ENCODE measurements around the gene SAXO2. TPM values are rescaled to one million over a fixed set of nuclear protein-coding genes. Genes with fewer than 3 reads are reported as not detected.

SAXO2 gene
- total and polyA plus RNA-seq, 2 of the 8 experiments (the other 6 are each of a cell fraction or from before 2014, with no cell fraction given): 3.1 TPM

DNA sequence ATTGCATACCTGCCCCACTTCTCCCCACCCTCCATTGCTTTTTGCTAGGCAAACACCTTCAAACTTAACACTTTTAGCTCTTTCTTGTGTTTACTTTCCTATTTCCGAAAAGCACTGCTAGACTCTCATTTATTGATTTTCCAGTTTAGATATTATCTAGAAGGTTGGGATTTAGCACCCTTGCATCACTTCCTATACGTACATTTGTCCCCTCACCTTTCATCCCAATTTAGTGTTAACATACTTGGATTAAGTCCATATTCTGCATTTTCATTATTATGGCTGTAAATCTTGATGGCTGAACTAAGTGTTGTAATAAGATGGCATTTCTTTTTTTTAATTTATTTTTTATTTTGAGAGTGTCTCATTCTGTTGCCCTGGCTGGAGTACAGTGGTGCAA is 47.2 kb downstream of the SAXO2 start:
- Histone ChIP-seq H2BK15ac (ENCODE audit: low read length) (no peak overlapping the region), H3K27me3 (replicated peaks in 1 of 4; ENCODE audit: control insufficient read depth in 3 of 4, extremely low read depth in 1 of 4, insufficient read depth in 3 of 4, low read length in 3 of 4) (no peaks in the 10 kb centered on the region; a peak in 1 of 7 replicates), H3K9ac (replicated peaks in 1 of 4; ENCODE audit: extremely low read depth in 1 of 4, low read depth in 3 of 4, low read length in 3 of 4) (no peak overlapping the region), H3K4me3 (ENCODE audit: extremely low read depth in 1 of 4, insufficient read depth in 2 of 4, low read depth in 3 of 4, low read length in 4 of 4) (no peak overlapping the region), H4K20me1 (replicated peaks in 1 of 2; ENCODE audit: control insufficient read depth in 1 of 2, insufficient read depth in 2 of 2, low read length in 2 of 2) (no peaks in the 10 kb centered on the region), H4K5ac (ENCODE audit: insufficient read length, low read depth, low read length) (no peak overlapping the region), H4K8ac (ENCODE audit: extremely low read depth, insufficient read depth, low read length) (no peak overlapping the region), H2BK12ac (ENCODE audit: low read depth, low read length) (no peak overlapping the region), H3K56ac (replicated peaks; ENCODE audit: insufficient read length, low read depth, low read length) (no peak overlapping the region), H3K4me1 (replicated peaks in 1 of 4; ENCODE audit: control insufficient read depth in 3 of 4, insufficient read depth in 4 of 4, low read length in 3 of 4) (no peaks in the 10 kb centered on the region), H3K9me3 (ENCODE audit: insufficient read depth in 2 of 2, low read depth in 1 of 2, low read length in 1 of 2) (no peaks in the 10 kb centered on the region), H2BK5ac (ENCODE audit: low read depth, low read length) (no peak overlapping the region), H3K4ac (replicated peaks; ENCODE audit: insufficient read length, low read depth, low read length) (no peak overlapping the region), H2BK120ac (replicated peaks; ENCODE audit: low read depth, low read length) (no peak overlapping the region), H2AK5ac (ENCODE audit: low read depth, low read length) (no peak overlapping the region), H3K23ac (ENCODE audit: insufficient read length) (no peak overlapping the region), H3K23me2 (ENCODE audit: low read depth, low read length) (no peaks in the 10 kb centered on the region; the same call in 1 of the 2 replicates), H3K36me3 (ENCODE audit: control insufficient read depth in 2 of 4, insufficient read depth in 4 of 4, low read length in 3 of 4) (no peaks in the 10 kb centered on the region), H3K4me2 (ENCODE audit: insufficient read depth in 1 of 2, low read depth in 2 of 2, low read length in 2 of 2) (no peak overlapping the region), H4K91ac (replicated peaks; ENCODE audit: insufficient read length, low read length) (no peak overlapping the region), H3K18ac (ENCODE audit: extremely low read depth, low read length) (no peak overlapping the region), H2BK20ac (ENCODE audit: low read length) (no peak overlapping the region), H3K27ac (ENCODE audit: low read depth, low read length) (no peak overlapping the region), H3K14ac (ENCODE audit: insufficient read length) (no peak overlapping the region), H3K79me2 (ENCODE audit: control insufficient read depth in 1 of 2, insufficient read depth in 2 of 2, low read length in 2 of 2) (no peaks in the 10 kb centered on the region), H2AFZ (ENCODE audit: low read length) (no peak overlapping the region), H3K79me1 (ENCODE audit: low read depth, low read length) (no peaks in the 10 kb centered on the region; the same call in 1 of the 2 replicates)
- 88% methylated on average over 2 of the region's 2 CpGs; no CpG with 5 or more reads in 1 of the 2 experiments for WGBS, 2 experiments (ENCODE audit: extremely low coverage in 1 of 2, insufficient coverage in 1 of 2, insufficient read length in 1 of 2, insufficient replicate concordance in 2 of 2, low coverage in 1 of 2, low lambda C conversion rate in 2 of 2, missing lambda C conversion rate in 1 of 2)
- ChIA-PET POLR2A (ENCODE audit: partially characterized antibody) (no interaction called here), CTCF (ENCODE audit: partially characterized antibody) (no interaction called here)
- no peak for DNase-seq (ENCODE audit: low read depth in 1 of 2, low spot score in 2 of 2)
- FAIRE-seq: no peak
- TF ChIP-seq CHD7 (IDR thresholded peaks at IDR 0.05; ENCODE audit: insufficient replicate concordance, low read length): no peak
